PC-3 (cell line): ENCODE data around the gene SH3RF2. TPM values are rescaled to one million over a fixed set of nuclear protein-coding genes. Genes with fewer than 3 reads are reported as not detected.

Experiments used
- total RNA-seq: library from RNA; depleted of rRNA; stranded (reverse); fragments of >200 nt; gene quantifications from 2 replicates; pipeline ENCODE4 v1.2.3, GENCODE V29; 2014; rRNA removed

Gene SH3RF2
- total RNA-seq, 1 experiment from 2014 or later = 5.9 TPM

Other genes starting within 250 kb of the SH3RF2 start
- 23.7 and 33.2 TPM in 2 replicates for gene PRELID2, start 101.2 kb upstream of the SH3RF2 start, total RNA-seq
- gene GRXCR2, start 63.6 kb upstream of the SH3RF2 start, total RNA-seq = not detected in 2 replicates
- 0.95 TPM in 1 of 2 replicates, not detected in the other for gene PLAC8L1, start 169.0 kb downstream of the SH3RF2 start, total RNA-seq
- gene LARS1, start 246.1 kb downstream of the SH3RF2 start, total RNA-seq = 92.0 and 102 TPM in 2 replicates